Endothelial cell of umbilical vein (primary cell): ENCODE data around the gene SAMD5. TPM values are rescaled to one million over a fixed set of nuclear protein-coding genes. Genes with fewer than 3 reads are reported as not detected.

Experiments used
- BruUV-seq: library from RNA; stranded (reverse); fragments of 400-500 nt; replicated peaks from 2 replicates; lab custom pipeline; 2021; lab: Mats Ljungman, UMichigan
- CTCF ChIA-PET: fragments of 300-600, 350-600 bp; sonication (Branson Sonifier 250); formaldehyde crosslinking; loops from one replicate; lab custom pipeline; 2021; ENCODE audit warnings: antibody characterized with exemption, inconsistent platforms; lab: Charles Lee
- POLR2A ChIA-PET: fragments of 300-600, 350-600 bp; sonication (Branson Sonifier 250); formaldehyde crosslinking; loops from one replicate; lab custom pipeline; 2021; ENCODE audit warnings: antibody characterized with exemption, inconsistent platforms; lab: Charles Lee
- DNase-seq: peaks from one replicate; pipeline ENCODE4 v3.0.0-alpha.2; 2011; ENCODE audit warnings: low read depth, low spot score
- FAIRE-seq: peaks from 2 replicates; lab custom pipeline; 2011; peaks lifted over from hg19 to GRCh38; lab: Jason Lieb, UNC
- H2AFZ ChIP-seq: 2 replicates; pipeline ENCODE4 v1.6.0; 2012; ENCODE audit warnings: low read depth, low read length, control low read depth, inconsistent platforms
- H3K27ac ChIP-seq: 2 replicates; pipeline ENCODE4 v1.5.1; 2011; ENCODE audit warnings: low read depth, mild to moderate bottlenecking, control low read depth, low read length, moderate library complexity; ENCODE audit not compliant: insufficient read depth
- H3K27me3 ChIP-seq, 2 experiments: 2 replicates each; pipeline versions ENCODE4 v1.6.0 to v1.6.1; 2011; ENCODE audit warnings: low read length in 2 of 2, mixed read lengths in 1 of 2; ENCODE audit not compliant: control insufficient read depth in 2 of 2, insufficient read depth in 2 of 2
- H3K36me3 ChIP-seq, 2 experiments: 2 replicates in 1 of 2; 3 replicates in 1 of 2; pipeline ENCODE4 v1.5.1; 2011; ENCODE audit warnings: low read length in 2 of 2, mild to moderate bottlenecking in 1 of 2, moderate library complexity in 1 of 2; ENCODE audit not compliant: control insufficient read depth in 2 of 2, insufficient read depth in 2 of 2; ENCODE audit errors: extremely low read depth in 1 of 2
- H3K4me1 ChIP-seq: 3 replicates; pipeline ENCODE4 v1.5.1; 2011; ENCODE audit warnings: mild to moderate bottlenecking, low read length; ENCODE audit not compliant: control insufficient read depth, insufficient read depth; ENCODE audit errors: extremely low read depth
- H3K4me2 ChIP-seq: 2 replicates; pipeline ENCODE4 v1.6.1; 2011; ENCODE audit warnings: low read length, control low read depth, mixed read lengths; ENCODE audit not compliant: insufficient read depth
- H3K4me3 ChIP-seq, 3 experiments: fragments of 200-600 bp in 1 of 3; sonication (generic), shearing (Covaris generic) in 1 of 3; replicated peaks in 1 of 3; 2 replicates each; pipeline ENCODE4 v1.5.1; 2011 to 2016; ENCODE audit warnings: control low read depth in 3 of 3, low read length in 3 of 3, mild to moderate bottlenecking in 2 of 3, inconsistent platforms in 1 of 3, low read depth in 1 of 3, moderate library complexity in 1 of 3; ENCODE audit not compliant: insufficient read depth in 1 of 3
- H3K79me2 ChIP-seq: 2 replicates; pipeline ENCODE4 v1.6.0; 2012; ENCODE audit warnings: low read length, inconsistent platforms; ENCODE audit not compliant: control insufficient read depth, insufficient read depth
- H3K9ac ChIP-seq: replicated peaks from 2 replicates; pipeline ENCODE3; 2011; ENCODE audit warnings: low read length, control low read depth; ENCODE audit not compliant: insufficient read depth; ENCODE audit errors: extremely low read depth
- H3K9me1 ChIP-seq: replicated peaks from 3 replicates; pipeline ENCODE4 v1.6.0; 2011; ENCODE audit warnings: mild to moderate bottlenecking, low read length; ENCODE audit not compliant: control insufficient read depth, insufficient read depth; ENCODE audit errors: extremely low read depth
- H3K9me3 ChIP-seq: replicated peaks from 2 replicates; pipeline ENCODE4 v1.5.1; 2012; ENCODE audit warnings: low read length, inconsistent platforms; ENCODE audit not compliant: control insufficient read depth, insufficient read depth
- H4K20me1 ChIP-seq: replicated peaks from 2 replicates; pipeline ENCODE3; 2011; ENCODE audit warnings: mild to moderate bottlenecking, low read length; ENCODE audit not compliant: control insufficient read depth, insufficient read depth; ENCODE audit errors: extremely low read depth
- EZH2 ChIP-seq: IDR thresholded peaks from 2 replicates; pipeline ENCODE4 v1.6.1; 2012; ENCODE audit warnings: borderline replicate concordance, low read depth, mild to moderate bottlenecking, moderate library complexity, low read length, inconsistent platforms; ENCODE audit not compliant: severe bottlenecking
- FOS ChIP-seq: IDR thresholded peaks from 2 replicates; pipeline ENCODE4 v1.6.1; 2011; ENCODE audit warnings: mild to moderate bottlenecking, low read length, moderate library complexity, borderline replicate concordance; ENCODE audit not compliant: insufficient read depth
- GATA2 ChIP-seq: IDR thresholded peaks from 2 replicates; pipeline ENCODE4 v1.7.0; 2011; ENCODE audit warnings: low read depth, mild to moderate bottlenecking, moderate library complexity, mixed read lengths, low read length; ENCODE audit not compliant: insufficient read length, insufficient read depth
- JUN ChIP-seq: IDR thresholded peaks from 2 replicates; pipeline ENCODE4 v1.6.1; 2011; ENCODE audit warnings: borderline replicate concordance, low read depth; ENCODE audit not compliant: insufficient read length, insufficient read depth
- MYC ChIP-seq: IDR thresholded peaks from one replicate; pipeline ENCODE4 v1.6.1; 2011; ENCODE audit warnings: mild to moderate bottlenecking, low read depth, low read length
- POLR2A ChIP-seq: IDR thresholded peaks from 2 replicates; pipeline ENCODE4 v1.6.1; 2012; ENCODE audit warnings: low read depth, mild to moderate bottlenecking, control low read depth, low read length
- POLR2AphosphoS5 ChIP-seq: IDR thresholded peaks from 2 replicates; pipeline ENCODE4 v1.6.1; 2012; ENCODE audit warnings: low read depth, mild to moderate bottlenecking, control low read depth, low read length, moderate library complexity; ENCODE audit not compliant: insufficient read depth
- dilution Hi-C: fragments of 300-500 bp; cut with MboI; formaldehyde crosslinking; loops from one replicate; pipeline ENCODE4 v1.15.0; 2019; ENCODE audit warnings: low sequenced_read_pairs; ENCODE audit not compliant: extremely low pct_ligation_motif_present
- intact Hi-C: fragments of 100-400 bp; cut with micrococcal nuclease; formaldehyde crosslinking; loops from one replicate; pipeline ENCODE4 v1.10.0; 2022
- polyA plus RNA-seq, 4 experiments: library from polyadenylated mRNA; depleted of rRNA in 3 of 4; stranded (reverse) in 3 of 4; unstranded in 1 of 4; fragments of >200 nt; gene quantifications; 2 replicates each; pipeline versions ENCODE4 v1.2.1 to v1.2.3, GENCODE V29; 2011 to 2012; ENCODE audit warnings: missing spikeins in 1 of 4
- total RNA-seq: library from RNA; stranded (reverse); gene quantifications from 2 replicates; pipeline ENCODE4 v1.2.3, GENCODE V29; 2021
- TF ChIP-seq, protein P1 (sequence below): IDR thresholded peaks from 2 replicates; pipeline ENCODE4 v1.6.1; 2011; ENCODE audit not compliant: insufficient read depth, insufficient read length
- TF ChIP-seq, protein P2 (sequence below), 2 donors: IDR thresholded peaks; 1 replicate in 1 of 2; 2 replicates in 1 of 2; pipeline ENCODE4 v1.5.1; 2011; ENCODE audit warnings: low read length in 2 of 2, mild to moderate bottlenecking in 2 of 2, moderate library complexity in 2 of 2, control low read depth in 1 of 2, inconsistent platforms in 1 of 2, low read depth in 1 of 2; ENCODE audit not compliant: insufficient read depth in 1 of 2; ENCODE audit errors: extremely low read depth in 1 of 2

The SAMD5 gene
- total and polyA plus RNA-seq, 2 donors (not counting 3 experiments of a cell fraction or from before 2014, with no cell fraction given), result 0.75 to 6.9 TPM

DNA sequence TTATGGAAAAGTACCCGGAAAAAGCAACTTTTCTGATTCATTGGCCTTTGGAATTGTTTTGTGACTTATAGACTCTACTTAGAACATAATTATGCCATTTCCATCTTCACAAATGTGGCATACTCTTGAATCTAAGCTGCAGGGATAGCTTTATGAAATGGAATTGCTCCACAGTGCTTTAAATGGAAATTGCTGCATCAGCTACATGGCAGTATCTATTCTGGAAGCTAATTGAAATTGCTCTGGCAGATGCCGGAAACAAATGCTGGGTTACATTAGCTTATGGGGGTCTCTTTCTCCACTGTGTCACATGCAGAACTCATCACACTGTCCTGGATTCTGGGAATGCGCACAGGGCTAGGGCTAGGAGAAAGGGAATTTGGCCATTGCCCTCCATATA lies 108.9 kb downstream of the SAMD5 start:
- H3K4me1 ChIP-seq, result no peaks in the 10 kb centered on the region
- POLR2A ChIA-PET, result no interaction called here

More for the DNA sequence above, 108.9 kb downstream of the SAMD5 start:
- Histone ChIP-seq H4K20me1 (no peaks in the 10 kb centered on the region), H3K36me3 (no peaks in the 10 kb centered on the region), H3K27me3 (no peaks in the 10 kb centered on the region), H2AFZ (no peak overlapping the region), H3K9ac (no peak overlapping the region), H3K9me1 (no peaks in the 10 kb centered on the region), H3K4me3 (no peak overlapping the region), H3K27ac (no peak overlapping the region), H3K4me2 (no peak overlapping the region), H3K9me3 (no peaks in the 10 kb centered on the region), H3K79me2 (no peaks in the 10 kb centered on the region)
- intact Hi-C loops, result no loop called here
- no peak for FAIRE-seq
- TF ChIP-seq, protein P1, sequence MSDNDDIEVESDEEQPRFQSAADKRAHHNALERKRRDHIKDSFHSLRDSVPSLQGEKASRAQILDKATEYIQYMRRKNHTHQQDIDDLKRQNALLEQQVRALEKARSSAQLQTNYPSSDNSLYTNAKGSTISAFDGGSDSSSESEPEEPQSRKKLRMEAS, result no peak
- TF ChIP-seq MYC, result no peak
- no peak for TF ChIP-seq JUN
- TF ChIP-seq EZH2, result no peak
- no peak for TF ChIP-seq GATA2
- TF ChIP-seq FOS, result no peak
- TF ChIP-seq, protein P2, sequence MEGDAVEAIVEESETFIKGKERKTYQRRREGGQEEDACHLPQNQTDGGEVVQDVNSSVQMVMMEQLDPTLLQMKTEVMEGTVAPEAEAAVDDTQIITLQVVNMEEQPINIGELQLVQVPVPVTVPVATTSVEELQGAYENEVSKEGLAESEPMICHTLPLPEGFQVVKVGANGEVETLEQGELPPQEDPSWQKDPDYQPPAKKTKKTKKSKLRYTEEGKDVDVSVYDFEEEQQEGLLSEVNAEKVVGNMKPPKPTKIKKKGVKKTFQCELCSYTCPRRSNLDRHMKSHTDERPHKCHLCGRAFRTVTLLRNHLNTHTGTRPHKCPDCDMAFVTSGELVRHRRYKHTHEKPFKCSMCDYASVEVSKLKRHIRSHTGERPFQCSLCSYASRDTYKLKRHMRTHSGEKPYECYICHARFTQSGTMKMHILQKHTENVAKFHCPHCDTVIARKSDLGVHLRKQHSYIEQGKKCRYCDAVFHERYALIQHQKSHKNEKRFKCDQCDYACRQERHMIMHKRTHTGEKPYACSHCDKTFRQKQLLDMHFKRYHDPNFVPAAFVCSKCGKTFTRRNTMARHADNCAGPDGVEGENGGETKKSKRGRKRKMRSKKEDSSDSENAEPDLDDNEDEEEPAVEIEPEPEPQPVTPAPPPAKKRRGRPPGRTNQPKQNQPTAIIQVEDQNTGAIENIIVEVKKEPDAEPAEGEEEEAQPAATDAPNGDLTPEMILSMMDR (IDR thresholded peaks at IDR 0.05; ENCODE audit: extremely low read depth in 1 of 2, insufficient read depth in 1 of 2, low read depth in 1 of 2, low read length in 2 of 2), result no peak
- TF ChIP-seq POLR2AphosphoS5, result no peak
- no peak for TF ChIP-seq POLR2A
- CTCF ChIA-PET, result no interaction called here
- no peak for DNase-seq
- no TSS peak for BruUV-seq
- dilution Hi-C loops, result no loop called here
